Transverse colon (tissue), 4 donors: ENCODE measurements around the gene IL15. TPM values are rescaled to one million over a fixed set of nuclear protein-coding genes. Genes with fewer than 3 reads are reported as not detected.

Experiments
- DNase-seq: peaks from one replicate; pipeline ENCODE4 v3.0.0-alpha.2; 2019
- H3K27ac ChIP-seq, 4 donors: fragments of 200-600 bp; sonication (generic); 2 replicates each; pipeline ENCODE4 v1.5.1; 2016 to 2018; ENCODE audit warnings: inconsistent platforms in 4 of 4
- H3K27me3 ChIP-seq: fragments of 200-600 bp; sonication (generic); 2 replicates; pipeline ENCODE4 v1.5.1; 2017; ENCODE audit warnings: inconsistent platforms
- H3K36me3 ChIP-seq, 4 donors: fragments of 200-600 bp; sonication (generic); 2 replicates each; pipeline ENCODE4 v1.5.1; 2017 to 2019; ENCODE audit warnings: inconsistent platforms in 4 of 4
- H3K4me1 ChIP-seq, 4 donors: fragments of 200-600 bp; sonication (generic); 2 replicates each; pipeline ENCODE4 v1.5.1; 2017 to 2020; ENCODE audit warnings: inconsistent platforms in 4 of 4
- H3K4me3 ChIP-seq, 4 donors: fragments of 200-600 bp; sonication (generic); 1 replicate in 1 of 4; 2 replicates in 3 of 4; pipeline versions ENCODE4 v1.5.1 to v1.6.1; 2017 to 2019; ENCODE audit warnings: inconsistent platforms in 4 of 4
- H3K9me3 ChIP-seq, 2 donors: fragments of 200-600 bp; sonication (generic); 2 replicates each; pipeline ENCODE4 v1.5.1; 2017 to 2019; ENCODE audit warnings: inconsistent platforms in 2 of 2
- CTCF ChIP-seq, 5 experiments: fragments of 200-600 bp in 3 of 5; fragments of 450-650 bp in 2 of 5; sonication (generic) in 3 of 5; IDR thresholded peaks; 1 replicate in 2 of 5; 2 replicates in 3 of 5; pipeline ENCODE4 v1.5.1; 2016 to 2017; ENCODE audit warnings: antibody characterized with exemption in 5 of 5, inconsistent platforms in 3 of 5, mild to moderate bottlenecking in 2 of 5, moderate library complexity in 1 of 5
- EP300 ChIP-seq: sonication (generic); formaldehyde crosslinking; IDR thresholded peaks from one replicate; pipeline ENCODE4 v1.6.1; 2017; ENCODE audit warnings: antibody characterized with exemption, low read depth
- POLR2A ChIP-seq: fragments of 450-650 bp; IDR thresholded peaks from one replicate; pipeline ENCODE4 v1.6.1; 2016; ENCODE audit warnings: antibody characterized with exemption, mild to moderate bottlenecking, moderate library complexity
- POLR2AphosphoS5 ChIP-seq, 3 donors: sonication (generic); formaldehyde crosslinking; IDR thresholded peaks; one replicate each; pipeline ENCODE4 v1.6.1; 2016; ENCODE audit warnings: antibody characterized with exemption in 3 of 3
- WGBS, 2 donors: methylation state at CpG; one replicate each; pipeline ENCODE4 v1.1.5; 2018; ENCODE audit warnings: low coverage in 1 of 2; 5-methylcytosine and 5-hydroxymethylcytosine counted together
- in situ Hi-C, 4 donors: fragments of 200-750 bp; cut with MboI; loops; one replicate each; pipeline versions ENCODE4 v1.15.0 to v1.15.1; 2017; ENCODE audit warnings: low sequenced_read_pairs in 3 of 4, low pct_ligation_motif_present in 1 of 4, low pct_unique_long_range_greater_than_20kb in 1 of 4
- intact Hi-C: fragments of 100-400 bp; cut with DNase I; formaldehyde crosslinking; loops from one replicate; pipeline ENCODE4 v1.15.1; 2023; ENCODE audit warnings: low total_unique reads
- total RNA-seq, 4 donors: library from RNA; depleted of rRNA; stranded (reverse); fragments of >200 nt; gene quantifications; one replicate each; pipeline ENCODE4 v1.1.0, GENCODE V29; 2016

Gene IL15
- total RNA-seq, 4 donors from 2014 or later: 0.75 to 14.0 (median 5.2) TPM

GRCh38 chr4:141636771-141637460 is 533 bp downstream of the IL15 start:
- no peaks in the 10 kb centered on the region for H3K27me3 ChIP-seq
- in situ Hi-C loops (no loop called here), intact Hi-C loops (no loop called here)
- H3K4me3 ChIP-seq: peak overlapping the region; percentile 65 to 98 (median 82)
- DNase-seq: peak; percentile 64
- H3K36me3 ChIP-seq: no peaks in the 10 kb centered on the region
- no peaks in the 10 kb centered on the region for H3K9me3 ChIP-seq
- 2 to 34% methylated on average over 3 to 39 of the region's 41 CpGs for WGBS, 2 donors
- peak overlapping the region; percentile 88 to 95 (median 90) for H3K27ac ChIP-seq
- TF ChIP-seq POLR2AphosphoS5 (IDR thresholded peaks at IDR 0.05) (peak in 1 of 3 donors; percentile 52), CTCF (IDR thresholded peaks at IDR 0.05) (no peak), EP300 (no peak), POLR2A (peak; percentile 38)
- peaks cover 0 to 20% (median 8%) of the 10 kb centered on the region in 4 donors for H3K4me1 ChIP-seq

- TF ChIP-seq EP300 (no peak), POLR2A (no peak), CTCF (IDR thresholded peaks at IDR 0.05) (no peak), POLR2AphosphoS5 (IDR thresholded peaks at IDR 0.05) (no peak)
- Histone ChIP-seq H3K4me3 (peak overlapping the region in 3 of 4 donors; percentile 65 to 98 (median 88)), H3K9me3 (no peaks in the 10 kb centered on the region), H3K36me3 (no peaks in the 10 kb centered on the region), H3K27me3 (no peaks in the 10 kb centered on the region), H3K27ac (peak overlapping the region; percentile 88 to 95 (median 90)), H3K4me1 (peaks cover 0 to 26% (median 13%) of the 10 kb centered on the region in 4 donors)
- intact Hi-C loops (no loop called here), in situ Hi-C loops (no loop called here)
- 69 to 84% methylated on average over 2 of the region's 2 CpGs for WGBS, 2 donors
- no peak for DNase-seq
Measured at GRCh38 chr4:141637565-141637964, 1.2 kb downstream of the IL15 start.

- intact Hi-C loops: no loop called here
- H3K4me3 ChIP-seq: no peak overlapping the region
- no peaks in the 10 kb centered on the region for H3K36me3 ChIP-seq
- H3K4me1 ChIP-seq: peaks cover 0 to 33% (median 17%) of the 10 kb centered on the region in 4 donors
- TF ChIP-seq POLR2AphosphoS5 (IDR thresholded peaks at IDR 0.05): no peak
- no peak for TF ChIP-seq POLR2A
- in situ Hi-C loops: no loop called here
- H3K27ac ChIP-seq: peak overlapping the region in 2 of 4 donors; percentile 4 to 88
- no peak for DNase-seq
- no peaks in the 10 kb centered on the region for H3K27me3 ChIP-seq
- H3K9me3 ChIP-seq: no peaks in the 10 kb centered on the region
- WGBS, 2 donors: 79 to 82% methylated on average over 2 of the region's 2 CpGs
Measured at GRCh38 chr4:141638230-141638629, 1.8 kb downstream of the IL15 start.

- H3K9me3 ChIP-seq: no peaks in the 10 kb centered on the region
- H3K36me3 ChIP-seq: no peaks in the 10 kb centered on the region
- no peaks in the 10 kb centered on the region for H3K27me3 ChIP-seq
- H3K27ac ChIP-seq: no peak overlapping the region
- DNase-seq: no peak
- 76 to 81% methylated on average over 3 of the region's 3 CpGs for WGBS, 2 donors
- H3K4me1 ChIP-seq: peaks cover 0 to 38% (median 18%) of the 10 kb centered on the region in 4 donors
- no peak overlapping the region for H3K4me3 ChIP-seq
- TF ChIP-seq EP300: no peak
- intact Hi-C loops (no loop called here), in situ Hi-C loops (no loop called here)
Measured at GRCh38 chr4:141640696-141641095, 4.3 kb downstream of the IL15 start.

- in situ Hi-C loops: no loop called here
- no peaks in the 10 kb centered on the region for H3K27me3 ChIP-seq
- H3K27ac ChIP-seq: no peak overlapping the region
- 90 to 93% methylated on average over 3 of the region's 3 CpGs for WGBS, 2 donors
- H3K4me1 ChIP-seq: peaks cover 0 to 36% (median 16%) of the 10 kb centered on the region in 4 donors
- TF ChIP-seq CTCF (IDR thresholded peaks at IDR 0.05) (no peak), POLR2A (no peak), EP300 (no peak), POLR2AphosphoS5 (IDR thresholded peaks at IDR 0.05) (no peak)
- no peak for DNase-seq
- no peaks in the 10 kb centered on the region for H3K9me3 ChIP-seq
- H3K4me3 ChIP-seq: no peak overlapping the region
- no peaks in the 10 kb centered on the region for H3K36me3 ChIP-seq
- intact Hi-C loops: no loop called here
Measured at GRCh38 chr4:141642063-141642462, 5.7 kb downstream of the IL15 start.
